T-helper 1 cell (primary cell): Measurements from ENCODE around the gene PPP1R13L.

Experiments
- DNase-seq, 5 donors: peaks; one replicate each; pipeline ENCODE4 v3.0.0-alpha.2; 2012 to 2020

The PPP1R13L gene

DNA sequence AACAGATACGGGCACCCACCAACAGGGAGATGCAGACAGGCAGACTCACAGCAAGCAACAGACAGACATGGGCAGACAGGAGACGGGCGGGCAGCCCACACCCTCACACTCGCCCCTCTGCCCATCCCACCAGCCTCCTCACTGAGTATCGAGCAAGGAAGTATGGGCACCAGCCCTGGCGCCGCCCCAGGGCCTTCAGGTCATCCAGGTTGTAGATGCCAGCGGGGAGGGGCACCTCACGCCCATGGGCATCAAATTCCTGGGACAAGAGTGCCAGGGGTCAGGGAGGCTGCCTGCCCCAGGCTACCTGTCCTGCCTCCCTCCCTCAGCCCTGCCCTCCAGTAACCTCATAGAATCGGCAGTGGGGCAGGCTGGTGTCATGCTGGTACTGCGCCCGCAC lies 40.2 kb downstream of the PPP1R13L start:
- no peak for DNase-seq

DNA sequence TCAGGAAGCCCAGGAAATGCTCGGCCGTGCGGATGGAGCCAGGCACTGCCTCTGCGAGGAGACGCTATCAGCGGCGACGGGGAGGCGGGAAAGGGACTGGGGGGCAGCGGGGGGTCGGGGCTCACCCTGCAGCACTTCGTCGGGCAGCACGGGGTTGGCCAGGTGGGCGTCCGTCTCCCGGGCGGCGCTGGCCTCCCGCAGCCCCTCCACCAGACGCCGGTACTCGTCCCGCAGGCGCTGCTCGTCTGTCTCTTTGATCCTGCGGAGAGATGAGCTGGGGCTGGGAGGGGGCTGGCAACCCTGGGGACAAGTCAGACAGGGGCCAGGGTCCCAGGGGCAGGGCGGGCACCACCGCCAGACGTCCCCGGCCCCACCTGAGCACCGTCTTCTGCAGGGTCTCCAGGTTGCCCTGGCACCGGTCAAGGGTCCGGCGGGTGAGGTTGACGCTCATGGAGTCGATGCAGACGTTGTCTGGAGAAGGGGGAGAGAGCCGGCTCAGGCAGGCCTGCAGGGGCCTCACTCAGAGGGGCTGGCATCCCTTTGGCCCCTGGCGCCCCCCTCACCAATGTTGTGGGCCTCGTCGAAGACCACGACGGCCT lies 40.9 kb downstream of the PPP1R13L start:
- no peak for DNase-seq

DNA sequence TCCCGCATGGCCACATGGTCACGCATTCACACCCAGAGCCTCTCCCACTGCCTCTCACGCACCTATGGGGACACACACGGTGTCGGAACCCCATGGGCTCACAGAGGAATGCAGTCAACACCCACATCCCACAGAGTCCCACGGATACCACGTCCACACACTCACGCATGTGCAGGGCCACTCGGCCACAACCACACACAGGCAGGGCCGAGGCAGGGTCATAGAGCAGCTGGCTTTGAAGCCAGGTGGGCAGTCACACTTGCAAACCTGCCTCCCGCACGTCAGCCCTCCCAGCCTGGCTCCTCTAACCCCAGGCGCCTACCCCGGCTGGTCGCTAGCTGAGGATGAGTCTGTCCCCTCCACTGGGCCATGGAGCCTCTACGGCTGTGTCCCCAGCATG lies 42.6 kb downstream of the PPP1R13L start:
- no peak for DNase-seq

DNA sequence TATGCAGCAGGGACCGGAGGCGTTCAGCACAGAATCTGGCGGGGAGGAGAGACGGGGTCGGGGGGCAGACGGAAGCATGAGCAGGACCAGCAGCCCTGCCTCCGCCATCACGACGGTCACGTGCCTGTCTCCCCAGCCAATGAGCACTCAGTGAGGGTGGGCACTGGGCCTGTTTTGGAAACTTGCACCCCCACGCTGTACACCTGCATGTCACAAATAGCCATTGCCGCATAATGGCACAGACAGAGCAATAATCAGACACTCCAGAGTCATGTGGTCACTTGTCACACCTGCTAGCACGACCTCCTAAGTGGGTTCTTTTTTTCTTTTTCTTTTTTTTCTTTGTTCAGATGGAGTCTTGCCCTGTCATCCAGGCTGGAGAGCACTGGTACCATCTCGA lies 43.3 kb downstream of the PPP1R13L start:
- DNase-seq = no peak

DNA sequence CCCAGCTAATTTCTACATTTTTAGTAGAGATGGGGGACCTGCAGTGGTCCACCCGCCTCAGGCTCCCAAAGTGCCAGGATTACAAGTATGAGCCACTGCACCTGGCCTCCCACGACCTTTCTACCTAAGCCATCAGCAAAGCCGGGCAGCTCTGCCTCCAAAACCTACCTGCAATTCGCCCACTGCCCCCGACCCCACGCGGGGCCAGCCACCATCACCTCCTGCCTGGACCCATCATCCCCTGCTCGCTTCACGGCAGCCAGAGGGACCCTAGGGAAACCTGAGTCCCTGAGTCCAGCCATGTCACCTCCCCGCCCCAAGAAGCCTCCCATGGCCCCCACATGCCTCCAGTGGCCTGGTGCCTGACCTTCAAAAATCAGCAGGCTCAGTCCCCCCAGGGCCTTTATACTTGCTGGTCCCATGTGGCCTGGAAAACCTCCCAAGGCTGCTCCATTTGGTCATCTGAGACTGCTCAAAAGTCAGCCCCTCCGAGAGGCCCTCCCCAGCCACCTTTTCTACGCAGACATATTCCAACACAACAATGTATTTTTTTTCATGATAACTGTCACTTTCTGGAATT lies 46.6 kb downstream of the PPP1R13L start:
- no peak for DNase-seq

DNA sequence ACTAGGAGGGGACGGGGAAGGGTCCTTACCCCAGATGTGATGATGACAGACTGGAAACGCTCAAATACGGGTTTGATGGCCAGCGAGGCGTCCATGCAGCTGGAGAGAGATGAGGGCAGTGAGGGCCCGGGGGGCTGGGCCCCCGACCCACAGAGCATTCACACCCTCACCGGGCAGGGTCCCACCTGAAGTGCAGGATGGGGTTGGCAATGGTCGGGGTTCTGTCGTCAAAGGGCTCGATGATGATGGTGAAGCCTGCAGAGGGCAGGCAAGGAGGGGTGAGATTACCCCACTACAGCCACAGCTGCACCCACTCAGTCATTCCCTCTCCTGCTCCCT lies 47.5 kb downstream of the PPP1R13L start:
- no peak for DNase-seq

DNA sequence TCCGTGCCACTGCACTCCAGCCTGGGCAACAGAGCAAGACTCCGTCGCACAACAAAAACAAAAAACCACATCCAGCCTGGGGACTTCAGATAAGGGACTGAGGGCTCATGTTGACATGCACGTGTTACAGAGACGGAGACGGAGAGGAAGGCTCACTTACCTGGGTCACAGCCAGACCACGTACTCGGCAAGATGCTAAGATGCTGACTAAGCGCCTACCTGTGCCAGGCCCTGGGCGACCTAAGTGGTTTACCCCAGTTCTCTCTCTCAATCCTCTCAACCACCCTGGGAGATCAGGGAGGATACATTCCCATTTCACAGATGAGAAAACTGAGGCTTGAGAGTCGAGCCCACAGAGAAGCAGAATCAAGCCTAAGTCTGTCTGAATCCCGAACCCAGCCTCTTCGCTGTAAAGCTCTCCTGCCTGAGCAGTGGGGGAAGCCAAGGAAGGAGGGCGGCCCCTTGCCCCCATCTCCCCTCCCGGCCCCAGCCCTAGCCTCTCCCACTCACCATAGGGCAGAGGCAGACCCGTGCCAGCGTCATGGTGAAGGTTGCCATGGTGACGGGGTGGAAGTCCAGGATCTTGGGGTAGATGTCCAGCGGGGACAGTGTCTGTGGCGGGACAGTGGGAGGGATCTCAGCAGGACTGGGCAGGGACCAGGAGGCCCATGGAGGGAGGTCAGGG lies 48.0 kb downstream of the PPP1R13L start:
- no peak for DNase-seq

DNA sequence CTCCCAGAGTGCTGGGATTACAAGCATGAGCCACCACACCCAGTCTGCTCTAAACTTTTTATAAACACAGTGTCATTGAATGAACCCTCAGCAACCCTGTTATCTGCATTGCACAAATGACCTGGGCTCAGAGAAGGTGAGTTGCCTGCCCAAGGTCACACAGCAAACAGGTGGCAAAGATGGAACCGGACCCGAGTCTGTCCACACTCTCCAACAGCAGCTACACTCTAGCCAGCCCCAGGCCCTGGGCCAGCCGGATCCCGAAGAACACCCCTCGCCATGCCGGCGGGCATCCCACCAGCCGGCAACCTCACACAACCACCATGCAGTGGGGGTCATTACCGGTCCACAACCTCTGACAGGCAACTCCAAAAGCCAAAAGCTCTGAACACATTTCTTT lies 49.0 kb downstream of the PPP1R13L start:
- no peak for DNase-seq

DNA sequence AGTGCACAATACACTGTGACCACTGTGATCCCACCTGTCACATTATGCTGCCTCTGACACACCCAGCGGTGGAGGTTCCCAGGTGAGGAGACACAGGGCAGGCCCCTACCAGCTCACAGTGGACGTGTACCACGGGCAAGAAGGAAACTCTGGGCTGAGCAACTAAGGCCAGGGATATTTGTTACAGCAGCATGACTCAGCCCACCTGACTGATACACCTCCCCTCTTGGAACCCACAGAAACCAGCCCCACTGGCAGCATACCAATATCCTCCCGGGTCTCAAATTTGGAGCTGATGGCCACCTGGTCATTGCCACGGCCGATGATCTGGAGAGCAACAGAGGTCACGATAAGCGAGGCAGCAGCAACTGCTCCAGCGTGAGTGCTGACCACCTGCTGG lies 49.5 kb downstream of the PPP1R13L start:
- DNase-seq = no peak

DNA sequence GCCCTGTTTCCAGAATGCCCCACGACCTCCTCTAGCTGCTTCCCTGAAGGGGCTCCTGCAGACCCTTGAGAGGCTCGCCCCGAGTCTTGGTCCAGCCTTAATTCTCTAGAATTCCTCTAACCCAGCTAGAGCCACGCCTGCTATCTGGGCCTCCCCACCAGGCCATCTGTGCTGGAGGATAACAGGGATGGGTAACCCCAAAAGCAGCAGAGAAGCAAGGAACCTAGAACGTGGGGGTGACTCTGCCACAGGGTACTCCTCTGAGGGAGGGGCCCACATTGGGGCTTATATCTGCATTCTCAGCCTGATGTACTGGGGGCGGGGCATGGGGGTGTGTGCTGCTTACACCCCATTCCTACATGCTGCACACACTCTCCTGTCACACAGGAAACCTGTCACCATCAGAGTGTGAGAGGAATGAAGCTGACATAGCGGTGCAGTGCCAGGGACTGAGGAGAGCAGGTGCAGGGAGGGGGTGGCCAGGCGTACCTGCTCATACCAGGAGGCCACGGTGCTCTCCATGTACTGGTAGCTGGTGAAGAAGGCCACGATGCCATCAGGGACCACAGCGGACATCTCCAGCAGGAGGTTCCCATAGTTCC lies 50.5 kb downstream of the PPP1R13L start:
- DNase-seq = no peak

DNA sequence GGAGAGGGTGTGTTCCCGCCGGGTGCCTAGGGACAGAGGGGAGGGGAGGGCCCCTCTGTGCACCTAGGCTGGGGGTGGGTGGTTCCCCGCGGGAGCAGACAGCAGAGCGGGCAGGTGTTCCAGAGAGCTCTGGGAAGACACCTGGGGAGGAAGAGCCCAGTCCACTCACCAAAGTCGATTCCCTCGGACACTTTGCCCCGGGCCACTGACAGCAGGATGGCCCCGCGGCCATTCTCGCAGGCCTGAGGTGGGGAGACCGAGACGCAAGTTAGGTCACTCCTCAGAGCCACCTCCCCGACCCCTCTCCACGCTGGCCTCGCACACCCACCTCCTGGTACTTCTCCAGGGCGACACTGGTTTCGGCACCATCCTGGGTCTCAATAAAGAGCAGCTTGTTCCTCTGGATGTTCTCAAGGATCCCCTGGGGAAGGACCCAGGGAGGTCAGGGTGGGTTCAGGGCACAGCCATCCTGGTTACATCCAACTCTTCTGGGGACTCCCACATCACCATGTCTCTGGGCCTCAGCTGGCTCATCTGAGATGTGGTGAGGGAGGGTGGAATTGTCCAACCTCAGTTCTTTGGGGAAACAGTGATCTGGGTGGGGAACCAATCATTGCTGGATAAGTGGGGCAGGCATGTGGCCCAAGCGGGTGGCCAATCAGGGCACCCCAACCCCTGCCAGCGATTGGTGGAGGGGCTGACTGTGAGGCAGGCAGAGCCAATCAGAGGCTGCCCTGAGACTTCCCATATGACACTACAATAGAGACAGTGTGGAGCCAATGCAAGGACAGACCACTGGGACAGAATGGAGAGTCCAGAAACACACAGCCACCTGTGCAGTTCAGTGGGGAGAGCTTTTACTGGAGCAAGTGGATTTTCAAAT lies 51.7 kb downstream of the PPP1R13L start:
- DNase-seq = no peak

DNA sequence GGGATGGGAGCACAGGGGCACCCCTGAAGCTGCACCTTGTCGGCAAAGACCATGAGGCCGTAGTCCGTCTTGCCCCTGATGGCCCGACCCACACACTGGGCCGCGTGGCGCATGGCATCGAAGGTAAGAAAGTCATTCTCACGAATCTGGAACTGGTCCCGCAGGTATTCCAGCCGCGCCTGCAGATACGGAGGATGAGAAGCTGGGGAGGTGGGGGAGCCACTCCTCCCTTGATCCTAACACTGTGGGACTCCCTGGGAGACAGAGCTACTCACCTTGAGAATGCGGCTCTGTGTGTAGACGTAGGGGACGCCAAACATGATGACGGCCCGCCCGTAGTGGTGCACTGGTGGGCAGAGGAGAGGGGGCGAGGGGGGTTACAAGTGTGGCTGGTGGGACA lies 52.4 kb downstream of the PPP1R13L start:
- no peak for DNase-seq

DNA sequence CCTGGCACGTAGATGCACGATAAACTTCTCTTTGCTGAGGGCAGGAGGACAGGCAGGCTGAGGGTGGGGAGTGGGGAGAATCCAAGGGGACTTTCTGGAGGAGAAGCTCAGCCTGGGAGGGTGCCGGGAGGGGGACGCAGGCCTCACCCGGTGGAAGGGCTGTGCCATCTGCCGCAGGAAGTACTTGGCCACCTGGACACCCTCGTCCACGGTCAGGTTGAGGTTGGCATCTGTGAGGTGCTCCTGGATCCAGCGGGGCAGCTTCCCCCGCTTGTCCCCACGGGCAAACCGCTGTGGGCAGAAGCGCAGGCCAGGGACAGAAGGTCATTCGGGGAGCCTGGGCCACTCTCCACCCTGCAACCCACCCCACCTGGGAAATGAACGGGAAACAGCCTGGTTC lies 52.8 kb downstream of the PPP1R13L start:
- DNase-seq = no peak

DNA sequence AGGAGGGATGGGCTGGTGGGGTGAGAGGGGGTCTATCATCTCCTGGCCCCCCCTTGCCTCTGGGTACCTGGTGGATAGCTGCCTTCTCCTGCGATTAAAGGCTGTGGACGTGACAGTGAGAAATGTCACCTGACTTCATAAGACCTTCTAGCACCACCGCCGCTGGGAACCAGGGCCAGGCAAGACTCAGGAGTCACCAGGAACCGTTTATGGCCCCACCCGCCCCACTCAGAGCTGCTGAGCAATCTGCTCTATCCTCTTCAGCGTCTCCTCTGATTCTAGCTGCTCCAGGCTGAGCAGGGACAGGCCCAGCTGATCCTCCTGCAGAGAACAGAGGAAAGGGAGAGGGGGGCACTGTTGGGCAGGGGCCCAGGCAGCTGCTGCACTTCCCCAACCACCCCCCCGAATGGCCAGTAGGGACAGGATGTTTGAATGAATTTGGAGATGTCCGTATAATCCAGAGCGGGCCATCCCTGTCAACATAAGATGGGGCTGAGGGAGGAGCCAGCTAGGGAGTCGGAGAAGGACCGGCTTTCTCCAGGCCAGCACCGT lies 53.4 kb downstream of the PPP1R13L start:
- no peak for DNase-seq

DNA sequence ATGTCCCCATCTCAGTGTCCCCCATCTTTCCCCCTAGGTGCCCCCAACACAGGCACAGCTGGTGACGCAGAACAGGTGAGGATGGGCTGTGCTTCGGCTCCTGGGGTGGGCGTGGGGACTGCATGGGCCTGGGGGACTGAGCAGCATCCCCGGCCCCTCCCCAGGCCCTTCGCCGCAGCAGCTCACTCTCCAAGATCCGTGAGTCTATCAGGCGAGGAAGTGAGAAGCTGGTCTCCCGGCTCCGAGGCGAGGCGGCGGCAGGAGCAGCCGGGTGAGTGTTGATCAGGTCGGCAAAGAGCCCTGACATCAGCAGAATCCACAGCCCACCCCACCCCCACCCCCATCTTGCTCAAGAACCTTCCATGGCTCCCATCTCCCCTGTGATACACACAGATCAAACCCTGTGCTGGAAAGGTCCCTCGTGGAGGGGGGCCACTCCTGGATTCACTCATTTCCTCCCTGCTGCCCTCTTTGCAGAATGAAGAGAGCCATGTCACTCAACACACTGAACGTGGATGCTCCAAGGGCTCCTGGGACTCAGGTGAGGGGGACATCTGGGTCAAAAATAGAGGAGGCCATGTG lies 54.3 kb downstream of the PPP1R13L start:
- DNase-seq = no peak

DNA sequence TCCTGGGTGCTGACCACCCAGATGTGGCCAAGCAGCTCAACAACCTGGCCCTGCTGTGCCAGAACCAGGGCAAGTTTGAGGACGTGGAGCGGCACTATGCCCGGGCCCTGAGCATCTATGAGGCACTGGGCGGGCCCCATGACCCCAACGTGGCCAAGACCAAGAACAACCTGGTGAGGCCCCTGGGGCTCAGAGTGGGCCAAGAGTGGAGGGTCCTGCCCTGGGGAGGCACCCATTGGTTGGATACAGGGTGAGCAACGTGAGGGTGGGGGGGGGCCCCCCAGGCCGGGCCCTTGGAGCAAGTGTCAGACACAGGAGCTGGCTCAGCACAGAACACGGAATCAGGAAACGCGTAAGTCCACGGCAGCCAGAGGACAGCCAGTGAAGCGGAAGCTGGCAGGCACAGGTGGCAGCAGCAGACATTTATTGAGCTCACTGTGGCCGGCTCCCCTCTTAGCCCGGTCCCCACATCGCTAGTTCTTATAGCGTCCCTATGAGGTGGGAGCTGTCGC lies 55.4 kb downstream of the PPP1R13L start:
- no peak for DNase-seq

DNA sequence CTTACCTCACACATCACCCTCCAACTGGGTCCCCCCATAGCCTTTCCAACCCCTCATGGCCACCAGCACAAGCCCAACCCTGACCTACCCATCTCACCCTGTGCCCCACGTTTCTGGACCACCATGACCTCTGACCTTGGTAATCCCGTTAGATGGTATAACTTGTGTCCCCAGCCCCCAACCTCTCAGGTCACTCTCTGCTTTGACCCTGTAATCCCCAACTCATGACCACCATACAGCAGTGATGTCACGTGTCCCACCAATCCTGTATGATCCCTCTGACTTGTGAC lies 55.8 kb downstream of the PPP1R13L start:
- no peak for DNase-seq

DNA sequence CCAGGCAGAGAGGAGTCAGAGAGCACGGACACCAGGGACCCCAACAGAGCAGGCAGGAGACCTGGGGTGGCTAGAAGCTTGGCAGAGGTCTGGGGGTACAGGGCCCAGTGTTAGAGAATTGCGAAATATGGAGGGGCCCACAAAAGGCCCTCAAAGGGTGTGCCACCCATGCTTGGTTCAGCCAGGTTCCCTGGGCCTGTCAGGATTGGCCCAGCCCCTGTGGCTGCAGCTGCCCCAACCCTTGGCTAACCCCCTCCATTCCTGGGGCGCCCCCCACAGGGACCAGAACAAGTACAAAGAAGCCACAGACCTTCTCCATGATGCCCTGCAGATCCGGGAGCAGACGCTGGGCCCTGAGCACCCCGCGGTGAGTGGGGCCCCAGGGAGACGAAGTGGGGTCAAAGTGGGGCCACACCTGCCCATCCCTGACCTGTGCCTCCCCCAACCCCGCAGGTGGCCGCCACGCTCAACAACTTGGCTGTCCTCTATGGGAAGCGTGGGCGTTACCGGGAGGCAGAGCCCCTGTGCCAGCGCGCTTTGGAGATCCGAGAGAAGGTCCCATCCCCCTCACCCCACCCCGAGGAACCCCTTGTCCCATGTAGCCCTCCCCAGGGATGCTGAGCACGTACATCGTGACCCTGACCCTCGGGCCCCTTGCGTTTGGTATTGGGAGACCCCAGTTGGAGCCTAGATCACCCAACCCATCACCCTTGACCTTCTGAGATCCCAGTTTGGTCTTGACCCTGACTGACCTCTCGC lies 56.3 kb downstream of the PPP1R13L start:
- DNase-seq = no peak

DNA sequence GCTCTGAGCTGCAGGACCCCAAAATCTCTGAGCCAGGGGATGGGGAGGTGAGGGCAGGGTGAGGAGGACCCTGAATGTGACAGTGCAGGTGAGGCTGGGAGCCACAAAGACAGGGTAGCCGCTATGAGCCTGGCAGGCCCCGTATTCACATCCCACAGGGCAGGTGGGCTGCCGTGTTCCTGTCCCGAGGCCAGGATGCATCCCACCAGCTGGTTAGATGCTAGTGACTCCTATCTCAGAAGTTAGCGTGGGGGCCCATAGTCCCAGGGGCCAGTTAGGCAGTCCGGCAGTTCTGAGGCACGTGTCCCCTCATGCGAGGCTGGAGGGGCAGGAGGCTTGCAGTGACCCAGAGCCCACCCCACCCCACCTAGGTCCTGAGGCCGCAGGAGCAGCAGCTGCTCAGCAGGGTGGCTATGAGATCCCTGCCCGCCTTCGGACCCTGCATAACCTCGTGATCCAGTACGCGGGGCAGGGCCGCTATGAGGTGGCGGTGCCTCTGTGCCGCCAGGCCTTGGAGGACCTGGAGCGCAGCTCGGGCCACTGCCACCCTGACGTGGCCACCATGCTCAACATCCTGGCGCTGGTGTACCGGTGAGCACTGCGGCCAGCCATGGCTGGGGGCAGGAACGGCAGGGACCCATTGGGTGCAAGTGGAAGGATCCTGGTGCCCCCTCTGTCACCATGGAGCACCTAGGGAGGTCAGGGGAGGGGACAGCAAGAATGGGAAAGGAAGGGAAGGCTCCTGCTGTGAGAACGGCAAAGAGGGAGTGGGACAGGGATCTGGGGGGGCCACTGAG lies 57.1 kb downstream of the PPP1R13L start:
- no peak for DNase-seq

DNA sequence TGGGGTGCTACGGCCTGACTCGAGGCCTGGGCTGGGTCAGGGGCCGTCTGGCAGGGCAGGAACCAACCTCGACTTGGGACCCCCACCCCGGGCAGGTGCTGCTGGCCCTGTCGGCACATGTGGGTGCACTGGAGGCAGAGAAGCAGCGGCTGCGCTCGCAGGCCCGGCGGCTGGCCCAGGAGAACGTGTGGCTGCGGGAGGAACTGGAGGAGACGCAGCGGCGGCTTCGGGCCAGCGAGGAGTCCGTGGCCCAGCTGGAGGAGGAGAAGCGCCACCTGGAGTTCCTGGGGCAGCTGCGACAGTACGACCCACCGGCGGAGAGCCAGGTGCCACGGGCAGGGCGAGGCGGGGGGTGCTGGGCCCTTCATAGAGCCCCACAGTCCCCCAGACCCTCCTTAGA lies 58.4 kb downstream of the PPP1R13L start:
- no peak for DNase-seq

DNA sequence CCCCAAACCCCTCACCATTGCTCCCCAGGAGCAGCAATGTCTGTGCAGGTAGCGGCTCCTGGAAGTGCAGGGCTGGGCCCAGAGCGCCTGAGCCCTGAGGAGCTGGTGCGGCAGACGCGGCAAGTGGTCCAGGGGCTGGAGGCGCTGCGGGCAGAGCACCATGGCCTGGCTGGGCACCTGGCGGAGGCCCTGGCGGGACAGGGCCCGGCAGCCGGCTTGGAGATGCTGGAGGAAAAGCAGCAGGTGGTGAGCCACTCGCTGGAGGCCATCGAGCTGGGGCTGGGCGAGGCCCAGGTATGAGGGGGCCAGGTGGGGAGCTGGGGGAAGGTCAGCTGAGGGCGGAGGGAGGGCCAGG lies 59.4 kb downstream of the PPP1R13L start:
- DNase-seq = no peak
